GM23338 (cell line): ENCODE results near the gene ERAP2. TPM values are rescaled to one million over a fixed set of nuclear protein-coding genes. Genes with fewer than 3 reads are reported as not detected.

Experiments
- ATAC-seq: fragments of 200-7000 bp; cut with Tn5 transposase; 3 replicates; pipeline ENCODE4 v1.9.1; 2020
- DNase-seq: peaks from one replicate; pipeline ENCODE4 v3.0.0-alpha.2; 2015; ENCODE audit warnings: low spot score
- H2AFZ ChIP-seq: fragments of 200-600 bp; sonication (generic); 2 replicates; pipeline ENCODE4 v1.8.0; 2016; ENCODE audit warnings: antibody characterized with exemption, mild to moderate bottlenecking, moderate library complexity
- H3F3A ChIP-seq: fragments of 200-600 bp; sonication (generic); replicated peaks from 2 replicates; pipeline ENCODE4 v1.8.0; 2017; ENCODE audit warnings: antibody characterized with exemption, mixed run types, low read depth
- H3K27ac ChIP-seq: fragments of 200-600 bp; sonication (generic); 2 replicates; pipeline ENCODE4 v1.6.1; 2016; ENCODE audit warnings: low read depth
- H3K27me3 ChIP-seq: fragments of 200-600 bp; sonication (generic); 2 replicates; pipeline ENCODE4 v1.8.0; 2016; ENCODE audit warnings: mild to moderate bottlenecking, mixed run types, moderate library complexity; ENCODE audit not compliant: insufficient read depth
- H3K36me3 ChIP-seq: fragments of 200-600 bp; sonication (generic); 2 replicates; pipeline ENCODE4 v1.8.0; 2016; ENCODE audit warnings: mild to moderate bottlenecking; ENCODE audit not compliant: insufficient read depth
- H3K4me1 ChIP-seq: fragments of 200-600 bp; sonication (generic); 2 replicates; pipeline ENCODE4 v1.8.0; 2016; ENCODE audit warnings: mild to moderate bottlenecking, moderate library complexity; ENCODE audit not compliant: insufficient read depth
- H3K4me2 ChIP-seq: fragments of 200-600 bp; sonication (generic); 2 replicates; pipeline ENCODE4 v1.7.1; 2017; ENCODE audit warnings: mixed run types
- H3K4me3 ChIP-seq: fragments of 200-600 bp; sonication (generic); 2 replicates; pipeline ENCODE4 v1.6.1; 2016; ENCODE audit warnings: mixed run types
- H3K79me2 ChIP-seq: fragments of 200-600 bp; sonication (generic); replicated peaks from 2 replicates; pipeline ENCODE4 v1.8.0; 2017; ENCODE audit warnings: mild to moderate bottlenecking; ENCODE audit not compliant: insufficient read depth
- H3K9me2 ChIP-seq: fragments of 200-600 bp; sonication (generic); 2 replicates; pipeline ENCODE4 v1.8.0; 2017; ENCODE audit not compliant: insufficient read depth
- H4K20me1 ChIP-seq: fragments of 200-600 bp; sonication (generic); replicated peaks from 2 replicates; pipeline ENCODE4 v1.8.0; 2017; ENCODE audit warnings: mild to moderate bottlenecking; ENCODE audit not compliant: insufficient read depth
- H3K27ac Mint-ChIP-seq: 2 replicates; pipeline ENCODE4 v1.8.0; 2020; ENCODE audit warnings: inconsistent platforms, mild to moderate bottlenecking, moderate library complexity, mixed read lengths
- H3K27me3 Mint-ChIP-seq: 3 replicates; pipeline ENCODE4 v1.8.0; 2022; ENCODE audit warnings: low read depth, mild to moderate bottlenecking, moderate library complexity, mixed read lengths, inconsistent platforms; ENCODE audit not compliant: insufficient read depth, poor library complexity
- H3K36me3 Mint-ChIP-seq: 3 replicates; pipeline ENCODE4 v1.8.0; 2021; ENCODE audit warnings: low read depth, mild to moderate bottlenecking, inconsistent platforms, moderate library complexity, mixed read lengths
- H3K4me1 Mint-ChIP-seq: 3 replicates; pipeline ENCODE4 v1.8.0; 2020; ENCODE audit warnings: mild to moderate bottlenecking, inconsistent platforms, mixed read lengths
- H3K4me3 Mint-ChIP-seq: 3 replicates; pipeline ENCODE4 v1.8.0; 2021; ENCODE audit warnings: moderate library complexity, mild to moderate bottlenecking, inconsistent platforms, mixed read lengths
- H3K9me3 Mint-ChIP-seq: 3 replicates; pipeline ENCODE4 v1.8.0; 2020; ENCODE audit warnings: moderate library complexity, mild to moderate bottlenecking, inconsistent platforms, mixed read lengths
- CREB1 ChIP-seq: fragments of 250-450 bp; sonication (Bioruptor Pico); IDR thresholded peaks from 2 replicates; pipeline ENCODE4 v1.5.0; 2020; ENCODE audit warnings: low read depth, mild to moderate bottlenecking, moderate library complexity
- EZH2 ChIP-seq: fragments of 200-600 bp; sonication (generic); IDR thresholded peaks from one replicate; pipeline ENCODE4 v1.8.0; 2017; ENCODE audit warnings: antibody characterized with exemption, mild to moderate bottlenecking, low read depth; ENCODE audit not compliant: unreplicated experiment
- EZH2phosphoT487 ChIP-seq: fragments of 200-600 bp; sonication (generic); IDR thresholded peaks from one replicate; pipeline ENCODE4 v1.8.1; 2018; ENCODE audit warnings: antibody characterized with exemption; ENCODE audit not compliant: unreplicated experiment
- JUNB ChIP-seq: IDR thresholded peaks from one replicate; pipeline ENCODE4 v1.6.1; 2016; ENCODE audit warnings: antibody characterized with exemption; ENCODE audit not compliant: unreplicated experiment
- NANOG ChIP-seq: IDR thresholded peaks from 2 replicates; pipeline ENCODE4 v1.6.1; 2016; ENCODE audit warnings: antibody characterized with exemption, borderline replicate concordance
- POLR2AphosphoS5 ChIP-seq: IDR thresholded peaks from 2 replicates; pipeline ENCODE4 v1.6.1; 2016; ENCODE audit warnings: antibody characterized with exemption, low read depth
- ZNF114 ChIP-seq: fragments of 250-450 bp; sonication (Bioruptor Pico); IDR thresholded peaks from 2 replicates; pipeline ENCODE4 v1.5.0; 2020; ENCODE audit warnings: mild to moderate bottlenecking, moderate library complexity
- ZNF331 ChIP-seq: fragments of 250-450 bp; sonication (Bioruptor Pico); IDR thresholded peaks from 2 replicates; pipeline ENCODE4 v1.5.0; 2020; ENCODE audit warnings: low read depth, mild to moderate bottlenecking, moderate library complexity
- polyA plus RNA-seq: library from polyadenylated mRNA; unstranded; fragments of >200 nt; fragmentation: Nextera tagmentation; extraction: Ambion mirVana; gene quantifications from 2 replicates; pipeline ENCODE4 v1.2.1, GENCODE V29; 2016
- total RNA-seq: library from RNA; depleted of rRNA; stranded (reverse); fragments of >200 nt; shearing (Covaris generic); gene quantifications from 2 replicates; pipeline ENCODE4 v1.2.3, GENCODE V29; 2014
- TF ChIP-seq, protein P1 (sequence below): fragments of 250-450 bp; sonication (Bioruptor Pico); IDR thresholded peaks from 2 replicates; pipeline ENCODE4 v1.5.0; 2020; ENCODE audit warnings: mild to moderate bottlenecking, moderate library complexity
- TF ChIP-seq, protein P2 (sequence below): IDR thresholded peaks from 2 replicates; pipeline ENCODE4 v1.6.1; 2016; ENCODE audit warnings: antibody characterized with exemption
- TF ChIP-seq, protein P3 (sequence below): IDR thresholded peaks from one replicate; pipeline ENCODE4 v1.6.1; 2018; ENCODE audit warnings: antibody characterized with exemption; ENCODE audit not compliant: unreplicated experiment
- TF ChIP-seq, protein P4 (sequence below), 2 experiments: fragments of 200-600 bp in 1 of 2; sonication (generic) in 1 of 2; conservative IDR thresholded peaks; 2 replicates each; pipeline versions ENCODE4 v1.5.1 to v1.6.1; 2016 to 2017; ENCODE audit warnings: antibody characterized with exemption in 2 of 2, low read depth in 2 of 2, mild to moderate bottlenecking in 2 of 2, moderate library complexity in 1 of 2

ERAP2 gene
- total and polyA plus RNA-seq, 2 experiments from 2014 or later = 0.73 TPM; not detected in 1

DNA sequence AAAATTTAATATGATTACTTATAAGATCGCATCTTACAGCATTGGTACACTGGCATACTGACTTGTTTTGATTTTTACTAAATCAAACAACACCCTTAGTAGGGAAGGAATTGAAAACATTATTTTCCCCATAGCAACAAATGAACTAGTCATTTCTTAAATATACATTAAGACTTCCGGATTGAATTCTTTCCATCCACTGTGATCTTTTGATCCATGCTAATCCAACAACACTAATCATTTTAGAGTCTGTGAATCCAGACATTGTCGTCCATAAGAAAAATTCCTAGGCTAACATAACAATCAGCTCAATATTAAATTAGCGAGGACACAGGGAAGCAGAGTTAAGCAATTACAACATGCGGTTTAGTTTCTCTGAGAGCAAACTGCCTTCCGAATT lies 47.0 kb upstream of the ERAP2 start (continued):
- TF ChIP-seq, protein P1, sequence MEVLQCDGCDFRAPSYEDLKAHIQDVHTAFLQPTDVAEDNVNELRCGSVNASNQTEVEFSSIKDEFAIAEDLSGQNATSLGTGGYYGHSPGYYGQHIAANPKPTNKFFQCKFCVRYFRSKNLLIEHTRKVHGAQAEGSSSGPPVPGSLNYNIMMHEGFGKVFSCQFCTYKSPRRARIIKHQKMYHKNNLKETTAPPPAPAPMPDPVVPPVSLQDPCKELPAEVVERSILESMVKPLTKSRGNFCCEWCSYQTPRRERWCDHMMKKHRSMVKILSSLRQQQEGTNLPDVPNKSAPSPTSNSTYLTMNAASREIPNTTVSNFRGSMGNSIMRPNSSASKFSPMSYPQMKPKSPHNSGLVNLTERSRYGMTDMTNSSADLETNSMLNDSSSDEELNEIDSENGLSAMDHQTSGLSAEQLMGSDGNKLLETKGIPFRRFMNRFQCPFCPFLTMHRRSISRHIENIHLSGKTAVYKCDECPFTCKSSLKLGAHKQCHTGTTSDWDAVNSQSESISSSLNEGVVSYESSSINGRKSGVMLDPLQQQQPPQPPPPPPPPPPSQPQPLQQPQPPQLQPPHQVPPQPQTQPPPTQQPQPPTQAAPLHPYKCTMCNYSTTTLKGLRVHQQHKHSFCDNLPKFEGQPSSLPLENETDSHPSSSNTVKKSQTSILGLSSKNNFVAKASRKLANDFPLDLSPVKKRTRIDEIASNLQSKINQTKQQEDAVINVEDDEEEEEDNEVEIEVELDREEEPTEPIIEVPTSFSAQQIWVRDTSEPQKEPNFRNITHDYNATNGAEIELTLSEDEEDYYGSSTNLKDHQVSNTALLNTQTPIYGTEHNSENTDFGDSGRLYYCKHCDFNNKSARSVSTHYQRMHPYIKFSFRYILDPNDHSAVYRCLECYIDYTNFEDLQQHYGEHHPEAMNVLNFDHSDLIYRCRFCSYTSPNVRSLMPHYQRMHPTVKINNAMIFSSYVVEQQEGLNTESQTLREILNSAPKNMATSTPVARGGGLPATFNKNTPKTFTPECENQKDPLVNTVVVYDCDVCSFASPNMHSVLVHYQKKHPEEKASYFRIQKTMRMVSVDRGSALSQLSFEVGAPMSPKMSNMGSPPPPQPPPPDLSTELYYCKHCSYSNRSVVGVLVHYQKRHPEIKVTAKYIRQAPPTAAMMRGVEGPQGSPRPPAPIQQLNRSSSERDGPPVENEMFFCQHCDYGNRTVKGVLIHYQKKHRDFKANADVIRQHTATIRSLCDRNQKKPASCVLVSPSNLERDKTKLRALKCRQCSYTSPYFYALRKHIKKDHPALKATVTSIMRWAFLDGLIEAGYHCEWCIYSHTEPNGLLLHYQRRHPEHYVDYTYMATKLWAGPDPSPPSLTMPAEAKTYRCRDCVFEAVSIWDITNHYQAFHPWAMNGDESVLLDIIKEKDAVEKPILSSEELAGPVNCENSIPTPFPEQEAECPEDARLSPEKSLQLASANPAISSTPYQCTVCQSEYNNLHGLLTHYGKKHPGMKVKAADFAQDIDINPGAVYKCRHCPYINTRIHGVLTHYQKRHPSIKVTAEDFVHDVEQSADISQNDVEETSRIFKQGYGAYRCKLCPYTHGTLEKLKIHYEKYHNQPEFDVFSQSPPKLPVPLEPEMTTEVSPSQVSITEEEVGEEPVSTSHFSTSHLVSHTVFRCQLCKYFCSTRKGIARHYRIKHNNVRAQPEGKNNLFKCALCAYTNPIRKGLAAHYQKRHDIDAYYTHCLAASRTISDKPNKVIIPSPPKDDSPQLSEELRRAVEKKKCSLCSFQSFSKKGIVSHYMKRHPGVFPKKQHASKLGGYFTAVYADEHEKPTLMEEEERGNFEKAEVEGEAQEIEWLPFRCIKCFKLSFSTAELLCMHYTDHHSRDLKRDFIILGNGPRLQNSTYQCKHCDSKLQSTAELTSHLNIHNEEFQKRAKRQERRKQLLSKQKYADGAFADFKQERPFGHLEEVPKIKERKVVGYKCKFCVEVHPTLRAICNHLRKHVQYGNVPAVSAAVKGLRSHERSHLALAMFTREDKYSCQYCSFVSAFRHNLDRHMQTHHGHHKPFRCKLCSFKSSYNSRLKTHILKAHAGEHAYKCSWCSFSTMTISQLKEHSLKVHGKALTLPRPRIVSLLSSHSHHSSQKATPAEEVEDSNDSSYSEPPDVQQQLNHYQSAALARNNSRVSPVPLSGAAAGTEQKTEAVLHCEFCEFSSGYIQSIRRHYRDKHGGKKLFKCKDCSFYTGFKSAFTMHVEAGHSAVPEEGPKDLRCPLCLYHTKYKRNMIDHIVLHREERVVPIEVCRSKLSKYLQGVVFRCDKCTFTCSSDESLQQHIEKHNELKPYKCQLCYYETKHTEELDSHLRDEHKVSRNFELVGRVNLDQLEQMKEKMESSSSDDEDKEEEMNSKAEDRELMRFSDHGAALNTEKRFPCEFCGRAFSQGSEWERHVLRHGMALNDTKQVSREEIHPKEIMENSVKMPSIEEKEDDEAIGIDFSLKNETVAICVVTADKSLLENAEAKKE = no peak
- no peak for TF ChIP-seq POLR2AphosphoS5

DNA sequence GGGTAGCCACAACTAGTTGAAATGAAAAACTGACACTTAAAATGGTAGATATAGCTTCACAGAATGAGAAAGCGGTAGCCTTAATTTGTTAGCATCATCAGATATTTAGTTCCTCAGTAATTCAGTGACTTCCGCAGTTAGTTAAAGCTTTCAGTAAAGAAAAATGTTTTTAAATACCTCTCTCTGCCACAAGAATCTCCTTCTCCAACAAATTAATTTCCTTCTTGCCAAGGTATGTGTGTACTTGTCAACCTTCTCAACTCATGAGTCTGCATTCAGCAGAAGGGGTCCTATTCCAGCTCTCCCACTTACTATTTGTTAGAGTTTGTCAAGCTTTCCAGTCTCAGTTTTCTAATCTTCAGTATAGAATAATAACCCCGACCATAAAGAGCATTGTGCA lies 42.3 kb upstream of the ERAP2 start:
- Histone ChIP-seq H3F3A (no peaks in the 10 kb centered on the region), H3K4me3 (no peak overlapping the region), H2AFZ (no peak overlapping the region), H3K79me2 (no peaks in the 10 kb centered on the region), H3K9me2 (no peaks in the 10 kb centered on the region), H3K27ac (no peak overlapping the region), H3K36me3 (no peaks in the 10 kb centered on the region), H3K4me2 (no peak overlapping the region), H4K20me1 (no peaks in the 10 kb centered on the region), H3K27me3 (no peaks in the 10 kb centered on the region), H3K4me1 (no peaks in the 10 kb centered on the region)
- H3K9me3 Mint-ChIP-seq = no peaks in the 10 kb centered on the region
- H3K4me1 Mint-ChIP-seq = no peaks in the 10 kb centered on the region
- ATAC-seq (no peak), DNase-seq (no peak)
- no peak overlapping the region for H3K4me3 Mint-ChIP-seq
- H3K27me3 Mint-ChIP-seq = no peaks in the 10 kb centered on the region
- no peaks in the 10 kb centered on the region for H3K36me3 Mint-ChIP-seq
- H3K27ac Mint-ChIP-seq = no peak overlapping the region
- no peak for TF ChIP-seq ZNF331 (CRISPR knock-in tag)
- no peak for TF ChIP-seq EZH2phosphoT487
- TF ChIP-seq, protein P2, sequence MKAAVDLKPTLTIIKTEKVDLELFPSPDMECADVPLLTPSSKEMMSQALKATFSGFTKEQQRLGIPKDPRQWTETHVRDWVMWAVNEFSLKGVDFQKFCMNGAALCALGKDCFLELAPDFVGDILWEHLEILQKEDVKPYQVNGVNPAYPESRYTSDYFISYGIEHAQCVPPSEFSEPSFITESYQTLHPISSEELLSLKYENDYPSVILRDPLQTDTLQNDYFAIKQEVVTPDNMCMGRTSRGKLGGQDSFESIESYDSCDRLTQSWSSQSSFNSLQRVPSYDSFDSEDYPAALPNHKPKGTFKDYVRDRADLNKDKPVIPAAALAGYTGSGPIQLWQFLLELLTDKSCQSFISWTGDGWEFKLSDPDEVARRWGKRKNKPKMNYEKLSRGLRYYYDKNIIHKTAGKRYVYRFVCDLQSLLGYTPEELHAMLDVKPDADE = no peak
- TF ChIP-seq ZNF114 (CRISPR knock-in tag) = no peak
- TF ChIP-seq, protein P3, sequence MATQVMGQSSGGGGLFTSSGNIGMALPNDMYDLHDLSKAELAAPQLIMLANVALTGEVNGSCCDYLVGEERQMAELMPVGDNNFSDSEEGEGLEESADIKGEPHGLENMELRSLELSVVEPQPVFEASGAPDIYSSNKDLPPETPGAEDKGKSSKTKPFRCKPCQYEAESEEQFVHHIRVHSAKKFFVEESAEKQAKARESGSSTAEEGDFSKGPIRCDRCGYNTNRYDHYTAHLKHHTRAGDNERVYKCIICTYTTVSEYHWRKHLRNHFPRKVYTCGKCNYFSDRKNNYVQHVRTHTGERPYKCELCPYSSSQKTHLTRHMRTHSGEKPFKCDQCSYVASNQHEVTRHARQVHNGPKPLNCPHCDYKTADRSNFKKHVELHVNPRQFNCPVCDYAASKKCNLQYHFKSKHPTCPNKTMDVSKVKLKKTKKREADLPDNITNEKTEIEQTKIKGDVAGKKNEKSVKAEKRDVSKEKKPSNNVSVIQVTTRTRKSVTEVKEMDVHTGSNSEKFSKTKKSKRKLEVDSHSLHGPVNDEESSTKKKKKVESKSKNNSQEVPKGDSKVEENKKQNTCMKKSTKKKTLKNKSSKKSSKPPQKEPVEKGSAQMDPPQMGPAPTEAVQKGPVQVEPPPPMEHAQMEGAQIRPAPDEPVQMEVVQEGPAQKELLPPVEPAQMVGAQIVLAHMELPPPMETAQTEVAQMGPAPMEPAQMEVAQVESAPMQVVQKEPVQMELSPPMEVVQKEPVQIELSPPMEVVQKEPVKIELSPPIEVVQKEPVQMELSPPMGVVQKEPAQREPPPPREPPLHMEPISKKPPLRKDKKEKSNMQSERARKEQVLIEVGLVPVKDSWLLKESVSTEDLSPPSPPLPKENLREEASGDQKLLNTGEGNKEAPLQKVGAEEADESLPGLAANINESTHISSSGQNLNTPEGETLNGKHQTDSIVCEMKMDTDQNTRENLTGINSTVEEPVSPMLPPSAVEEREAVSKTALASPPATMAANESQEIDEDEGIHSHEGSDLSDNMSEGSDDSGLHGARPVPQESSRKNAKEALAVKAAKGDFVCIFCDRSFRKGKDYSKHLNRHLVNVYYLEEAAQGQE = no peak
- no peak for TF ChIP-seq EZH2
- TF ChIP-seq POLR2AphosphoS5 = no peak
- TF ChIP-seq, protein P4, sequence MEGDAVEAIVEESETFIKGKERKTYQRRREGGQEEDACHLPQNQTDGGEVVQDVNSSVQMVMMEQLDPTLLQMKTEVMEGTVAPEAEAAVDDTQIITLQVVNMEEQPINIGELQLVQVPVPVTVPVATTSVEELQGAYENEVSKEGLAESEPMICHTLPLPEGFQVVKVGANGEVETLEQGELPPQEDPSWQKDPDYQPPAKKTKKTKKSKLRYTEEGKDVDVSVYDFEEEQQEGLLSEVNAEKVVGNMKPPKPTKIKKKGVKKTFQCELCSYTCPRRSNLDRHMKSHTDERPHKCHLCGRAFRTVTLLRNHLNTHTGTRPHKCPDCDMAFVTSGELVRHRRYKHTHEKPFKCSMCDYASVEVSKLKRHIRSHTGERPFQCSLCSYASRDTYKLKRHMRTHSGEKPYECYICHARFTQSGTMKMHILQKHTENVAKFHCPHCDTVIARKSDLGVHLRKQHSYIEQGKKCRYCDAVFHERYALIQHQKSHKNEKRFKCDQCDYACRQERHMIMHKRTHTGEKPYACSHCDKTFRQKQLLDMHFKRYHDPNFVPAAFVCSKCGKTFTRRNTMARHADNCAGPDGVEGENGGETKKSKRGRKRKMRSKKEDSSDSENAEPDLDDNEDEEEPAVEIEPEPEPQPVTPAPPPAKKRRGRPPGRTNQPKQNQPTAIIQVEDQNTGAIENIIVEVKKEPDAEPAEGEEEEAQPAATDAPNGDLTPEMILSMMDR (conservative IDR thresholded peaks at IDR 0.05; ENCODE audit: low read depth in 2 of 2) = no peak
- no peak for TF ChIP-seq JUNB
- no peak for TF ChIP-seq CREB1 (CRISPR knock-in tag)
- TF ChIP-seq NANOG = no peak
